HepG2 (cell line): Measurements from ENCODE around the gene CXCR5. TPM values are rescaled to one million over a fixed set of nuclear protein-coding genes. Genes with fewer than 3 reads are reported as not detected.

Experiments used
- DMAP1 ChIP-seq: IDR thresholded peaks from 2 replicates; pipeline ENCODE4 v1.6.1; 2016
- FOXO1 ChIP-seq: sonication (generic); formaldehyde crosslinking; IDR thresholded peaks from 2 replicates; pipeline ENCODE4 v1.4.0; 2020; ENCODE audit warnings: missing genetic modification reagents
- GATAD2A ChIP-seq: IDR thresholded peaks from 2 replicates; pipeline ENCODE4 v1.6.1; 2016
- PLRG1 ChIP-seq: fragments of 450-650 bp; conservative IDR thresholded peaks from 2 replicates; pipeline ENCODE4 v1.6.1; 2016
- REL ChIP-seq: sonication (generic); formaldehyde crosslinking; conservative IDR thresholded peaks from 2 replicates; pipeline ENCODE4 v1.8.0; 2022; ENCODE audit warnings: mild to moderate bottlenecking, missing genetic modification reagents, moderate library complexity
- REXO4 ChIP-seq: sonication (generic); formaldehyde crosslinking; IDR thresholded peaks from 2 replicates; pipeline ENCODE4 v1.8.0; 2022; ENCODE audit warnings: missing genetic modification reagents, mild to moderate bottlenecking, borderline replicate concordance
- SALL2 ChIP-seq: sonication (generic); formaldehyde crosslinking; IDR thresholded peaks from 2 replicates; pipeline ENCODE4 v1.8.1; 2023; ENCODE audit warnings: mild to moderate bottlenecking, missing genetic modification reagents, inconsistent platforms
- SAP130 ChIP-seq: IDR thresholded peaks from 2 replicates; pipeline ENCODE4 v1.6.1; 2016; ENCODE audit warnings: low read depth
- SMAD3 ChIP-seq: sonication (generic); formaldehyde crosslinking; IDR thresholded peaks from 2 replicates; pipeline ENCODE4 v1.4.0; 2020; ENCODE audit warnings: missing genetic modification reagents
- XRCC5 ChIP-seq: fragments of 200-400 bp; formaldehyde crosslinking; optimal IDR thresholded peaks from 2 replicates; pipeline ENCODE3; 2017; ENCODE audit warnings: mild to moderate bottlenecking, low read length
- ZNF333 ChIP-seq: sonication (generic); formaldehyde crosslinking; IDR thresholded peaks from 2 replicates; pipeline ENCODE4 v1.4.0; 2020; ENCODE audit warnings: mild to moderate bottlenecking, missing genetic modification reagents, borderline replicate concordance
- ZNF337 ChIP-seq: sonication (generic); formaldehyde crosslinking; IDR thresholded peaks from 2 replicates; pipeline ENCODE4 v1.5.1; 2020; ENCODE audit warnings: missing genetic modification reagents, low read depth, mild to moderate bottlenecking, borderline replicate concordance
- ZNF83 ChIP-seq: sonication (generic); formaldehyde crosslinking; IDR thresholded peaks from 2 replicates; pipeline ENCODE4 v1.4.0; 2020; ENCODE audit warnings: missing genetic modification reagents, mild to moderate bottlenecking, borderline replicate concordance
- ZZZ3 ChIP-seq: sonication (generic); formaldehyde crosslinking; IDR thresholded peaks from 2 replicates; pipeline ENCODE4 v1.4.0; 2020; ENCODE audit warnings: missing genetic modification reagents, mild to moderate bottlenecking, borderline replicate concordance
- polyA plus RNA-seq, 8 experiments: library from polyadenylated mRNA; depleted of rRNA in 3 of 8; stranded (reverse) in 7 of 8; unstranded in 1 of 8; fragments of >200 nt; fragmentation: Illumina TruSeq in 4 of 8; extraction: Trizol in 4 of 8; gene quantifications; 2 replicates each; pipeline versions ENCODE4 v1.2.1 to v1.2.3, GENCODE V29; 2011 to 2016; ENCODE audit warnings: low read depth in 4 of 8, missing spikeins in 1 of 8, mixed read lengths in 1 of 8; ENCODE audit not compliant: insufficient read depth in 1 of 8
- total RNA-seq, 5 experiments: library from RNA; depleted of rRNA; stranded (reverse); fragments of >200 nt; fragmentation: Illumina TruSeq; extraction: Trizol; gene quantifications; 2 replicates each; pipeline ENCODE4 v1.2.3, GENCODE V29; 2016; ENCODE audit warnings: low read depth in 1 of 5
- TF ChIP-seq, protein P1 (sequence below): IDR thresholded peaks from 2 replicates; pipeline ENCODE4 v1.4.0; 2020; ENCODE audit warnings: mild to moderate bottlenecking, missing genetic modification reagents
- TF ChIP-seq, protein P2 (sequence below): sonication (generic); formaldehyde crosslinking; IDR thresholded peaks from 2 replicates; pipeline ENCODE4 v1.4.0; 2020; ENCODE audit warnings: missing genetic modification reagents
- TF ChIP-seq, protein P3 (sequence below): sonication (generic); formaldehyde crosslinking; IDR thresholded peaks from 2 replicates; pipeline ENCODE4 v1.4.0; 2020; ENCODE audit warnings: missing genetic modification reagents
- TF ChIP-seq, protein P4 (sequence below): sonication (generic); formaldehyde crosslinking; IDR thresholded peaks from 2 replicates; pipeline ENCODE4 v1.5.0; 2020; ENCODE audit warnings: mild to moderate bottlenecking, missing genetic modification reagents, moderate library complexity

CXCR5 gene
- total and polyA plus RNA-seq, 2 of the 13 experiments (the other 11 are each of a cell fraction or from before 2014, with no cell fraction given) = not detected

DNA sequence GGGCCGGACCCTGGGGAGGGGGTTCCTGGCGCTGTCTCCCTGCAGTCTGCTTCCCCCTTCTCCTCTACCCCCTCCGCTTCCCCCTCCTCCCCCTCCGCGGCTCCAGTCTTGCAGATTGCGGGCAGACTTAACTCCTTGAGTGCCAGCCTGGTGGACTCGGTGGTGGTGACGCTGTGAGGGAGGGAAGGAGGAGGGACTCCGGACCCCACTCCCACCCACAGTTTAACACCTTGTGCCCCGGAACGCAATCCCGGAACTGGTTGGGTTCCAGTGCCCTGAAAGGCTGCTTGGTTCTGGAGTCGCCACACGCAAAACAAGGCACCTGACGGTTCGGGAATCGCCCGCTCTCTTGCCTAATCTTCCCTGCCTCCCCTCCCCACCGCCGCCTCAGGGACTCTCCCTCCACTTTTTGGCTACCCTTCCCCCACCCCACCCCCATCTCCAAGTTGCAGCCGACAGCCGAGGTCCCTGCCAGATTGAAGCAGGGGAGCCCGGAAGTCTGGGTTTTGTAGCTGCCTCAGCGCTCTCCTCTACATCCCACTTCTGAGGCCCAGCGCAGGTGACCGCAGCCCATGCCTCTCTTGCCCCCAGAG, 45.9 kb downstream of the CXCR5 start (continued):
- TF ChIP-seq, protein P1, sequence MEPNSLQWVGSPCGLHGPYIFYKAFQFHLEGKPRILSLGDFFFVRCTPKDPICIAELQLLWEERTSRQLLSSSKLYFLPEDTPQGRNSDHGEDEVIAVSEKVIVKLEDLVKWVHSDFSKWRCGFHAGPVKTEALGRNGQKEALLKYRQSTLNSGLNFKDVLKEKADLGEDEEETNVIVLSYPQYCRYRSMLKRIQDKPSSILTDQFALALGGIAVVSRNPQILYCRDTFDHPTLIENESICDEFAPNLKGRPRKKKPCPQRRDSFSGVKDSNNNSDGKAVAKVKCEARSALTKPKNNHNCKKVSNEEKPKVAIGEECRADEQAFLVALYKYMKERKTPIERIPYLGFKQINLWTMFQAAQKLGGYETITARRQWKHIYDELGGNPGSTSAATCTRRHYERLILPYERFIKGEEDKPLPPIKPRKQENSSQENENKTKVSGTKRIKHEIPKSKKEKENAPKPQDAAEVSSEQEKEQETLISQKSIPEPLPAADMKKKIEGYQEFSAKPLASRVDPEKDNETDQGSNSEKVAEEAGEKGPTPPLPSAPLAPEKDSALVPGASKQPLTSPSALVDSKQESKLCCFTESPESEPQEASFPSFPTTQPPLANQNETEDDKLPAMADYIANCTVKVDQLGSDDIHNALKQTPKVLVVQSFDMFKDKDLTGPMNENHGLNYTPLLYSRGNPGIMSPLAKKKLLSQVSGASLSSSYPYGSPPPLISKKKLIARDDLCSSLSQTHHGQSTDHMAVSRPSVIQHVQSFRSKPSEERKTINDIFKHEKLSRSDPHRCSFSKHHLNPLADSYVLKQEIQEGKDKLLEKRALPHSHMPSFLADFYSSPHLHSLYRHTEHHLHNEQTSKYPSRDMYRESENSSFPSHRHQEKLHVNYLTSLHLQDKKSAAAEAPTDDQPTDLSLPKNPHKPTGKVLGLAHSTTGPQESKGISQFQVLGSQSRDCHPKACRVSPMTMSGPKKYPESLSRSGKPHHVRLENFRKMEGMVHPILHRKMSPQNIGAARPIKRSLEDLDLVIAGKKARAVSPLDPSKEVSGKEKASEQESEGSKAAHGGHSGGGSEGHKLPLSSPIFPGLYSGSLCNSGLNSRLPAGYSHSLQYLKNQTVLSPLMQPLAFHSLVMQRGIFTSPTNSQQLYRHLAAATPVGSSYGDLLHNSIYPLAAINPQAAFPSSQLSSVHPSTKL (CRISPR knock-in tag) = no peak
- no peak for TF ChIP-seq ZNF337 (CRISPR knock-in tag)
- no peak for TF ChIP-seq REXO4
- TF ChIP-seq ZNF333 (CRISPR knock-in tag) = no peak
- TF ChIP-seq ZNF83 = no peak
- TF ChIP-seq SMAD3 (CRISPR knock-in tag) = no peak
- TF ChIP-seq SALL2 = 0 out of 2 replicates have a peak, but pooled peaks have one; percentile 24
- TF ChIP-seq FOXO1 (CRISPR knock-in tag) = no peak
- TF ChIP-seq, protein P2, sequence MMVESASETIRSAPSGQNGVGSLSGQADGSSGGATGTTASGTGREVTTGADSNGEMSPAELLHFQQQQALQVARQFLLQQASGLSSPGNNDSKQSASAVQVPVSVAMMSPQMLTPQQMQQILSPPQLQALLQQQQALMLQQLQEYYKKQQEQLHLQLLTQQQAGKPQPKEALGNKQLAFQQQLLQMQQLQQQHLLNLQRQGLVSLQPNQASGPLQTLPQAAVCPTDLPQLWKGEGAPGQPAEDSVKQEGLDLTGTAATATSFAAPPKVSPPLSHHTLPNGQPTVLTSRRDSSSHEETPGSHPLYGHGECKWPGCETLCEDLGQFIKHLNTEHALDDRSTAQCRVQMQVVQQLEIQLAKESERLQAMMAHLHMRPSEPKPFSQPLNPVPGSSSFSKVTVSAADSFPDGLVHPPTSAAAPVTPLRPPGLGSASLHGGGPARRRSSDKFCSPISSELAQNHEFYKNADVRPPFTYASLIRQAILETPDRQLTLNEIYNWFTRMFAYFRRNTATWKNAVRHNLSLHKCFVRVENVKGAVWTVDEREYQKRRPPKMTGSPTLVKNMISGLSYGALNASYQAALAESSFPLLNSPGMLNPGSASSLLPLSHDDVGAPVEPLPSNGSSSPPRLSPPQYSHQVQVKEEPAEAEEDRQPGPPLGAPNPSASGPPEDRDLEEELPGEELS (CRISPR knock-in tag) = no peak
- 0 out of 2 replicates have a peak, but pooled peaks have one; percentile 20 for TF ChIP-seq GATAD2A (CRISPR knock-in tag)
- TF ChIP-seq XRCC5 = no peak
- TF ChIP-seq ZZZ3 (CRISPR knock-in tag) = no peak
- TF ChIP-seq REL (CRISPR knock-in tag) = no peak
- peak; percentile 10; the same call in 1 of the 2 replicates for TF ChIP-seq SAP130 (CRISPR knock-in tag)
- no peak for TF ChIP-seq PLRG1
- TF ChIP-seq, protein P3, sequence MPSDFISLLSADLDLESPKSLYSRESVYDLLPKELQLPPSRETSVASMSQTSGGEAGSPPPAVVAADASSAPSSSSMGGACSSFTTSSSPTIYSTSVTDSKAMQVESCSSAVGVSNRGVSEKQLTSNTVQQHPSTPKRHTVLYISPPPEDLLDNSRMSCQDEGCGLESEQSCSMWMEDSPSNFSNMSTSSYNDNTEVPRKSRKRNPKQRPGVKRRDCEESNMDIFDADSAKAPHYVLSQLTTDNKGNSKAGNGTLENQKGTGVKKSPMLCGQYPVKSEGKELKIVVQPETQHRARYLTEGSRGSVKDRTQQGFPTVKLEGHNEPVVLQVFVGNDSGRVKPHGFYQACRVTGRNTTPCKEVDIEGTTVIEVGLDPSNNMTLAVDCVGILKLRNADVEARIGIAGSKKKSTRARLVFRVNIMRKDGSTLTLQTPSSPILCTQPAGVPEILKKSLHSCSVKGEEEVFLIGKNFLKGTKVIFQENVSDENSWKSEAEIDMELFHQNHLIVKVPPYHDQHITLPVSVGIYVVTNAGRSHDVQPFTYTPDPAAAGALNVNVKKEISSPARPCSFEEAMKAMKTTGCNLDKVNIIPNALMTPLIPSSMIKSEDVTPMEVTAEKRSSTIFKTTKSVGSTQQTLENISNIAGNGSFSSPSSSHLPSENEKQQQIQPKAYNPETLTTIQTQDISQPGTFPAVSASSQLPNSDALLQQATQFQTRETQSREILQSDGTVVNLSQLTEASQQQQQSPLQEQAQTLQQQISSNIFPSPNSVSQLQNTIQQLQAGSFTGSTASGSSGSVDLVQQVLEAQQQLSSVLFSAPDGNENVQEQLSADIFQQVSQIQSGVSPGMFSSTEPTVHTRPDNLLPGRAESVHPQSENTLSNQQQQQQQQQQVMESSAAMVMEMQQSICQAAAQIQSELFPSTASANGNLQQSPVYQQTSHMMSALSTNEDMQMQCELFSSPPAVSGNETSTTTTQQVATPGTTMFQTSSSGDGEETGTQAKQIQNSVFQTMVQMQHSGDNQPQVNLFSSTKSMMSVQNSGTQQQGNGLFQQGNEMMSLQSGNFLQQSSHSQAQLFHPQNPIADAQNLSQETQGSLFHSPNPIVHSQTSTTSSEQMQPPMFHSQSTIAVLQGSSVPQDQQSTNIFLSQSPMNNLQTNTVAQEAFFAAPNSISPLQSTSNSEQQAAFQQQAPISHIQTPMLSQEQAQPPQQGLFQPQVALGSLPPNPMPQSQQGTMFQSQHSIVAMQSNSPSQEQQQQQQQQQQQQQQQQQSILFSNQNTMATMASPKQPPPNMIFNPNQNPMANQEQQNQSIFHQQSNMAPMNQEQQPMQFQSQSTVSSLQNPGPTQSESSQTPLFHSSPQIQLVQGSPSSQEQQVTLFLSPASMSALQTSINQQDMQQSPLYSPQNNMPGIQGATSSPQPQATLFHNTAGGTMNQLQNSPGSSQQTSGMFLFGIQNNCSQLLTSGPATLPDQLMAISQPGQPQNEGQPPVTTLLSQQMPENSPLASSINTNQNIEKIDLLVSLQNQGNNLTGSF (CRISPR knock-in tag) = no peak
- TF ChIP-seq, protein P4, sequence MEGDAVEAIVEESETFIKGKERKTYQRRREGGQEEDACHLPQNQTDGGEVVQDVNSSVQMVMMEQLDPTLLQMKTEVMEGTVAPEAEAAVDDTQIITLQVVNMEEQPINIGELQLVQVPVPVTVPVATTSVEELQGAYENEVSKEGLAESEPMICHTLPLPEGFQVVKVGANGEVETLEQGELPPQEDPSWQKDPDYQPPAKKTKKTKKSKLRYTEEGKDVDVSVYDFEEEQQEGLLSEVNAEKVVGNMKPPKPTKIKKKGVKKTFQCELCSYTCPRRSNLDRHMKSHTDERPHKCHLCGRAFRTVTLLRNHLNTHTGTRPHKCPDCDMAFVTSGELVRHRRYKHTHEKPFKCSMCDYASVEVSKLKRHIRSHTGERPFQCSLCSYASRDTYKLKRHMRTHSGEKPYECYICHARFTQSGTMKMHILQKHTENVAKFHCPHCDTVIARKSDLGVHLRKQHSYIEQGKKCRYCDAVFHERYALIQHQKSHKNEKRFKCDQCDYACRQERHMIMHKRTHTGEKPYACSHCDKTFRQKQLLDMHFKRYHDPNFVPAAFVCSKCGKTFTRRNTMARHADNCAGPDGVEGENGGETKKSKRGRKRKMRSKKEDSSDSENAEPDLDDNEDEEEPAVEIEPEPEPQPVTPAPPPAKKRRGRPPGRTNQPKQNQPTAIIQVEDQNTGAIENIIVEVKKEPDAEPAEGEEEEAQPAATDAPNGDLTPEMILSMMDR (CRISPR knock-in tag) = peak; percentile 5; the same call in 1 of the 2 replicates
- no peak for TF ChIP-seq DMAP1 (CRISPR knock-in tag)
